Measurements from ENCODE around the gene FXYD1.
"Not testable (repeated sequence)": the region's sequence is repeated elsewhere in the genome, so short reads cannot be mapped to it uniquely, and the experiment has no call there.

The FXYD1 gene

DNA sequence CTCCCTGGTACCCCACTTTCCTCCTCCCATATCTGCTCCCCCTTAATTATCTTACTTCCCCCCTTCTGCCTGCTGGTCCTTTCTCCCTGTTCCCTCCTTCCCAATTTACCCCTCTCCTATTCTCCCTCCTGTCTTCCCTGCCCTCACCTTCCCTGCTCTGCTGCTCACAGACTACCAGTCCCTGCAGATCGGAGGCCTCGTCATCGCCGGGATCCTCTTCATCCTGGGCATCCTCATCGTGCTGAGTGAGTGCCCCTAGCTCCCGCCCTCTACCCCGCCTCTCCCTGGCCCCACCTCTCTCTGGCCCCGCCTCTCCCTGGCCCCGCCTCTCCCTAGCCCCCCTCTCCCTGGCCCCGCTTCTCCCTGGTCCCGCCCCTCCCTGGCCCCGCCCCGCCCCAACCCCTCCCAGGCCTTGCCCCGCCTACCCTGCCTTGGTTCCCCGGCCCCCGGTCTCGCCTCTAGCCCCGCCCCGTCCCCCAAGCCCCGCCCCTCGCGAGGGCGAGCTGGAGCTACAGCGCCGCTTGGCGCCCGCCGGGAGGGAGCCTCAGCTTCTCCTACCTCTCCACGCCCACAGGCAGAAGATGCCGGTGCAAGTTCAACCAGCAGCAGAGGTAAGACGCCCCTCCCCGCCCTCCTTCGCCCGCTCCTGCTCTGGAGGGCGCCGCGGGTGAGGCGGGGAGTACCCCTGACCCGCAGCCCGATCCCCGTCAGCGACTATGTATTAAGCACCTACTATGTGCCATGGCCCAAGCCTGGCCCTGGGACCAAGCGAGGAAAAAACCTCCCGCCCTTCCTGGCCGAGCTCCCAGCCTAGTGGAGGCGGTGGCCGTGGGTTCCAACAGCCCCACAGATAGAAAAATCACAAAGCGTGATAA is 2.6 kb downstream of the FXYD1 start:
- DNase-seq (ENCODE audit: extremely low spot score, insufficient read length, low read depth) (peak; percentile 99), FAIRE-seq (peak; percentile 81)

DNA sequence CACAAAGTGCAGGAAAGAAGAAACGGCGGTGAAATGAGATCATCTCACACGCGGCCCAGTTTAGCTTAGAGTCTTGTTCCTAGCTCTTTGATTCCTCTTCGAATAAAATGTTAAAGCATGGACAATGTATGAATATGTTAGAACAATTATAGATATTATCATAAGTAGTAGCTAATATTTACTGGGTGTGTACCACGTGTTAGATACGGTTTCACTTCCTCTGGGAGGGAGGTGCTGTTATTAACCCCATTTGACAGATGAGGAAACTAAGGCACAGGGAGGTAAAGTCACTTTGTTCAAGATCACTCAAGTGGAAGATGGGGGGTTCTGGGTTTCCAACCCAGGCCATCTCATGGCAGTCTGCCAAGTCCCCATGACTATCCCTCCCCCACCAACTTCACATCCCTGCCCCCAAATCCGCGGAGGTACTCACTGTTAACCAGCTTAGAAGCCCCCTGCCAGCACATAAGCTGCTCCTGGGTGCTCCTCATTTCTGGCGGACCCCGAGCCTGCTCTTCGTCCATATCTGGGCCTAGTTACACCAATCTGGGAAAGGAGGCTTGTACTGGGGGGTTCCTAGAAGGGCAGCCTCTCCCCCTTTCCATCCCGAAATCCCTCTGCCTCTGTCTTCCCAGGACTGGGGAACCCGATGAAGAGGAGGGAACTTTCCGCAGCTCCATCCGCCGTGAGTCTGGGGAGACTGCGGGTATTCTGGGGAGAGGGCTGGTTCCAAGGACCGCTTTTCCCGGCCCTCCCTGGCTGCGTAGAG is 3.4 kb downstream of the FXYD1 start:
- DNase-seq (ENCODE audit: extremely low spot score, insufficient read length, low read depth) (no peak), FAIRE-seq (peak; percentile 46)

DNA sequence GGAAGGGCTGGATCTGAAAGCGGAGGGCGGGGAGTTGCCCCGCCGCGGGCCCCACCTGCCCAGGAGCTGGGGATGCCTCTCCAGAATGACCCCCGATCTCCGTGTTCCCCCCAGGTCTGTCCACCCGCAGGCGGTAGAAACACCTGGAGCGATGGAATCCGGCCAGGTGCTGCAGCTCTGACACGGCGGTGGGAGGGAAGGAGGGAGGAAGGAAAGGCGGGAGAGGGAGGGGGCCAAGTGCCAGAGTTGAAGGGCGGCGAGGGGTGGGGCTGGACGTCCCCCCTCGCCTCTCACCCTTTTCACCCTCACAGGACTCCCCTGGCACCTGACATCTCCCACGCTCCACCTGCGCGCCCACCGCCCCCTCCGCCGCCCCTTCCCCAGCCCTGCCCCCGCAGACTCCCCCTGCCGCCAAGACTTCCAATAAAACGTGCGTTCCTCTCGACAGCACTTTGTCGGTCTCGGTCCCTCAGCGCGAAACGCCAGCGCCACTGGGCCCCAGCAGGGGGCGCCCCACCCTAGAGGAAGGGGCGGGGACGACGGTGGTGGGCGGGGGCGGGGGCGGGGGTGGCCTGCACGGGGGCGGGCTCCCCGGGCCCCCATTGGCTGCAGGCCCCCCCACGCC is 4.1 kb downstream of the FXYD1 start:
- DNase-seq (ENCODE audit: extremely low spot score, insufficient read length, low read depth): no peak
- peak; percentile 48 for FAIRE-seq

DNA sequence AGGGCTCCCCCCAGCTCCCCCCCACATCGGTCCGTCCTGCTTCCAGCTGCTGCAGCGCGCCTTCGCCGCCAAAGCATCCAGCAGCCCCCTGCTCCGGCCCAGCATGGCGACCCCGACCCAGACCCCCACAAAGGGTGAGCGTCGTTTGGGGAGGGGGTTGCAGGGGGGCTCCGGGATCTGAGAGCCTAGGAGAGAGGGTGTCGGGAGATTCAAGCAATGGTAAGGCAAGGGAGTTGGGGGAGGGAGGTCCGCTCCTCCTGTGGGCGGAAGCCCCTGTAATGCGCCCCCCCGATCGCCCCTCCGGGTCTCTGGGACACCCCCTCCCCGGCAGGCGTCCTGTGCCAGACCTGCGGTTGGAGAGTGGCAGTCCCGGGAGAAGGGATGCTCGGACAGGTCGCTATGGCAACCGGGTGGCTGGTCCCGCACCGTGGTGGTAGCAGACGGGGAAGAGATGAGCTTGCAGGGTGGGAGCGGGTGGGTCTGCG is 4.6 kb downstream of the FXYD1 start, which contains the start of gene FXYD7:
Gene FXYD7, plus strand, starts transcription at position 25 of the 485 bp plus-strand sequence. Its CDS starts 79 bp downstream, at position 104.
- no peak for DNase-seq (ENCODE audit: extremely low spot score, insufficient read length, low read depth)
- FAIRE-seq: no peak

DNA sequence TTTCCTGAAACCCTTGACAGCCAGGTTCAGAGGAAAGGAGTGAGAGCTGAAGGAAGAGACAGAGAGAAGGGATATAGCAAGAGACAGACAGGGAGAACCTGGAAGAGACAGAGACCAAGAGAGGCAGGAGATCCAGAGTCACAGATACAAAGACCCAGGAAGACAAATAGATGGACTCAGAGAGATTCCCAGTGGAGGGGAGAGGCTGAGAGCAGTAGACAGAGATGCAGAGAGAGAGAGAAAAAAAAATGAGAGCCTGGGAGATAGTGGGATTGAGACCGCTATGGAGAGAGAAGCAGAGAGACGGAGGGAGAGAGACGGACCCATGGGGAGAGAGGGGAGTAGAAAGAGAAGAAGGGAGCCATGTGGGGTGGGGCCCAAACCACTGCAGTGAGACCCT is 5.2 kb downstream of the FXYD1 start:
- DNase-seq (ENCODE audit: extremely low spot score, insufficient read length, low read depth) (no peak), FAIRE-seq (no peak)

DNA sequence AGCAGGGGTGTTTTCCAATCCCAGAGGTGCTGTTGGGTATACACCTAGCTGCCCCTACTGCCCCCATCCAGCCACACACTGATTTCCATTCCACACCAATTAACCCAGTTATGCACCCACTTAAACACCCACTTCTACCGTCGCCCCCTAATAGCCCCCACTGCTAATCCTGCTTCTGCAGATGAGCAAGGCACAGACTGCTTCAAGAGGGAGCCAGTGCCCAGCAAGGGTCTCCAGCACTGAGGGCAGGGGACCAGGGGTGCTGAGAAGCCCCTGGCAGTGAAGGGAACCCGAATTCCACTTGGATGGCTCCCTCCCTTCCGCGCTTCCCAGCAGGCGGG is 5.6 kb downstream of the FXYD1 start:
- DNase-seq (ENCODE audit: extremely low spot score, insufficient read length, low read depth) (no peak), FAIRE-seq (no peak)

DNA sequence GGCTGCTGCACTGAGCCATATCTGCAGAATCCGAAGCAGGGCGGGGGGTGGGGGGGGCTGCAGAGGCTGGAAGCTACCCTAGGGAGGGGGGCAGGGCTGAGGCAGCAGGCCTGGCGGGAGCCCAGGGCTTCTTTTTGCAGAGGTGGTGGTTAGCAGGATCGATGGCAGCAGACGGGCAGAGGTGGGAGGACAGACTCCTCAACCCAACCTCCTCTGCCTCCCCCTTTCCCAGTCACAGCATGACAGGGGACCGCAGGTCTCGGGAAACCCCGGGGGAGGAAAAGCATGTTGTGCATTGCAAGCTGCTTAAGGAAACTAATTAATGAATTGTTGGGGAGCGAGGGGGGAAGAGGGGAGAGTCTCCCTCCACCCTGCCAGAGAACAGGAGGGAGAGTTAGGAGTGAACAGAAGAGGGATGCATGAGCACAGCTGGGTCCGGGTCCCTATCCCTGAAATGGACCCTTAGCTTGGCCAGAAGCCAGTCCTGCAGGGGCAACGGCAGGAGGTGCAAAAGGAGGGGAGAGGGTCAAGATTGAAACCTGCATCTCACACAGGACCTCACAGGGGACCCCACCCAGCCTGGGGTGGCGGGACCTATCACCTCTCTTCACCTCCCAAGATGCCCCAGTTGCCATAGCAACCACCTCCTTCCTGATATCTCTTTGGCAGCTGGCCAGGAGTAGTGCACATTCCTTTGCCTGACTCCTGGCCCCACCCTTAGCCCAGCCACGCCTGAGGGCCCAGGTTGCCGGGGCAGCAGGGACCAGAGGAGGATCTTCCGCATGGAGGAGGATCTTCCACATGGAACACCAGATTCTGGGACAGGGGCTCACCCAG is 6.2 kb downstream of the FXYD1 start:
- no peak for FAIRE-seq
- DNase-seq (ENCODE audit: extremely low spot score, insufficient read length, low read depth): no peak

DNA sequence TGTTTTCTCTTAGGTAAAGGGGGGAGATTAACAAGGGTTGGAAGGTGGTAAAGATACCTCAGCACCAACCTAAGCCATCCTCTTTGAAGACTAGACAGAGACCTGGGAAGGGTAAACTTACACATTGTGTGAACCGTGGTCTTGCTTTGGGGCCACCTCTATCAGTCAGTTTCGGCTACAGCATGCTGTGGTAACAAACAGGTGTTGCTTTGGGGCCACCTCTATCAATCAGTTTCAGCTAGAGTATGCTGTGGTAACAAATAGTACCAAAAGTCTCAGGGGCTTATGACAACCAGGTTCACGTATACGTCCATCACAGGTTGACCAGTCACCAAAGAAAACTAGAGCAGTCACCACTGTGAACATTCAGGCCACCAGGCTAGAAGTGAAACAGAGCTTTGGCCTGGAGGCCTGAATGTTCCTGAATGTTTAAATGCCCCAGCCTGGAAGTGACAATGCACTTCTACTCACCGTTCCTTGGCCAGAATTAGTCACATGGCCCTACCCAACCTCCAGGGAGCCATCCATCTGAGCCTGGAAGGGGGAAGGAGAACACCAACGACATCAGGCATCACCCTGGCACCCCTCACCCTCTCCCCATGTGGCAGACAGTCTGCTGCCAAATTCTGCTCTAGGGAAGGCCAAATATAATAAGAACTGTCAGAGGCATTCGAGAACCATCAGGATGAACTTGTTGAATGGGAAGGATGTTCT is 8.3 kb downstream of the FXYD1 start:
- no peak for DNase-seq (ENCODE audit: extremely low spot score, insufficient read length, low read depth)
- no peak for FAIRE-seq

DNA sequence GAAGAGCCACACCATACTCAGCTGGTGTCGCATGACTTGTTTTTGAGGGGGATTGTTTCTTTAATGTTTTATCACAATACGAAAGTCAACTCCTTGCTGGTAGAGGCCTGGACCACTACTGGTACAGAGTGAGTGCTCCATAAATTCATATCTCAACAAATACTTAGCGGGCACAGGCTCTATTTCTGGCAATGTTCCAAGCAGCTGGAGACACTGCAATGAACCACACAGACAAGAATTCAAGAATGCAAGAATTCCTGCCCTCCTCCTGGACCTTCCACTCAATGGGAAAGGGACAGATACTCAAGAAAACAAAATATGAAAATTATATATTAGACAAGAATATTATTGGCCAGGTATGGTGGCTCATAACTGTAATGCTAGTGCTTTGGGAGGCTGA is 10.8 kb downstream of the FXYD1 start:
- no peak for FAIRE-seq
- DNase-seq (ENCODE audit: extremely low spot score, insufficient read length, low read depth): no peak

DNA sequence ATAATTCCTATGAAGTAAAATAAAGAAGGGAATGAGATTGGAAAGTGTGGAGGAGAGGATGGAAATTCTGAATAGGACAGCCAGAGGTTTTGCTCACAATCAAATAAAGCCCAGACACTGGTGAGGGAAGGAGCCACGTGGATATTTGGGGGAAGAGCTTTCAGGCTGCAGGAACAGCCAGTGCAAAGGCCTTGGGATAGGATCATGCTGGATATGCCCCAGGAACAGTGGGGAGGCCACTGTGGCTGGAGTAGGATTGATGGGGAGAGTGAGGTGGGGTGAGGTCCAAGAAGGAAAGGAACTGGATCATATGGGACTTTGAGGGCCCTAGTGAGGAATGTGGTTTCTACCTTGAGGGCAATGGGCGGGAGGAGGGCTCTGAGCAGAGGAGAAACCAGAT is 11.8 kb downstream of the FXYD1 start:
- no peak for DNase-seq (ENCODE audit: extremely low spot score, insufficient read length, low read depth)
- no peak for FAIRE-seq

DNA sequence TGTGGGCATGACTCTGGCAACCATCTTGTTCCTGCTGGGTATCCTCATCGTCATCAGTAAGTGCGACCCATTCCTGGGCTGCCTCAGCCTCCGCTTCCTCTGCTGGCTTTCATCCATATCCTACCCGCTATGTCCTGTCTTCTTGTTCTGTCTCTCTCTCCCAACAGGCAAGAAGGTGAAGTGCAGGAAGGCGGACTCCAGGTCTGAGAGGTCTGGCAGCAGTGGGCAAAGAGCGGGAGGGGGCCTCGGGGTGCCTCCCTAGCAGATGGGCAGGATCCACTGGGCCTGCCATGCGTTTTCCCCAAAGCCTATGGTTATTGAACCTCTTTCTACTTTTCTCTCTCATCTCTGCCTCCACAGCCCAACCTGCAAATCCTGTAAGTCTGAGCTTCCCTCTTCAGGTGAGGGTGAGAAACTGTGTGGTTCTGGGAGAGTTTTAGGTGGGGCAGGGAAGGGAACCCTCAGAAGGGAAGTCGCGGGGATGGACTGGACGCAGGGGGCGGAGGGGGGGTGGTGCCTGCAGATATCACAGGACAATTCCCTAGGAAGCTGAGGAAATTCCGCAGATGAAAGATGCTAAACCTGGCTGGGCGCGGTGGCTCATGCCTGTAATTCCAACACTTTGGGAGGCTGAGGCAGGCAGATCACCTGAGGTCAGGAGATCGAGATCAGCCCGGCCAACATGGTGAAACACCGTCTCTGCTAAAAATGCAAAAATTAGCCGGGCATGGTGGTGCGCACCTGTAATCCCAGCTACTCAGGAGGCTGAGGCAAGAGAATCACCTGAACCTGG is 12.8 kb downstream of the FXYD1 start:
- FAIRE-seq: no peak
- no peak for DNase-seq (ENCODE audit: extremely low spot score, insufficient read length, low read depth)

DNA sequence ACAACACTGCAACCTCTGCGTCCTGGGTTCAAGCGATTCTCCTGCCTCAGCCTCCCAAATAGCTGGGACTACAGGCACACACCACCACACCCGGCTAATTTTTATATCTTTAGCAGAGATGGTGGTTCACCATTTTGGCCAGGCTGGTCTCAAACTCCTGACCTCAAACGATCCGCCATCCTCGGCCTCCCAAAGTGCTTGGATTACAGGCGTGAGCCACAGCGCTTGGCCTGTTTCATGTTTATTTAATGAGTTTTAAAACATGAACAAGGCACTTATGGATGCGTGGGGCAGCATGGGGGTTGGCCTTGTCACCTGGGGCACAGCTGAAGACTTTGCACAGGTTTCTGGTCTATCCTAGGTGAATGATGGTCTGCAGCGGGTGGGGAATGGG is 14.5 kb downstream of the FXYD1 start:
- FAIRE-seq; DNase-seq (ENCODE audit: extremely low spot score, insufficient read length, low read depth): not testable (repeated sequence)

DNA sequence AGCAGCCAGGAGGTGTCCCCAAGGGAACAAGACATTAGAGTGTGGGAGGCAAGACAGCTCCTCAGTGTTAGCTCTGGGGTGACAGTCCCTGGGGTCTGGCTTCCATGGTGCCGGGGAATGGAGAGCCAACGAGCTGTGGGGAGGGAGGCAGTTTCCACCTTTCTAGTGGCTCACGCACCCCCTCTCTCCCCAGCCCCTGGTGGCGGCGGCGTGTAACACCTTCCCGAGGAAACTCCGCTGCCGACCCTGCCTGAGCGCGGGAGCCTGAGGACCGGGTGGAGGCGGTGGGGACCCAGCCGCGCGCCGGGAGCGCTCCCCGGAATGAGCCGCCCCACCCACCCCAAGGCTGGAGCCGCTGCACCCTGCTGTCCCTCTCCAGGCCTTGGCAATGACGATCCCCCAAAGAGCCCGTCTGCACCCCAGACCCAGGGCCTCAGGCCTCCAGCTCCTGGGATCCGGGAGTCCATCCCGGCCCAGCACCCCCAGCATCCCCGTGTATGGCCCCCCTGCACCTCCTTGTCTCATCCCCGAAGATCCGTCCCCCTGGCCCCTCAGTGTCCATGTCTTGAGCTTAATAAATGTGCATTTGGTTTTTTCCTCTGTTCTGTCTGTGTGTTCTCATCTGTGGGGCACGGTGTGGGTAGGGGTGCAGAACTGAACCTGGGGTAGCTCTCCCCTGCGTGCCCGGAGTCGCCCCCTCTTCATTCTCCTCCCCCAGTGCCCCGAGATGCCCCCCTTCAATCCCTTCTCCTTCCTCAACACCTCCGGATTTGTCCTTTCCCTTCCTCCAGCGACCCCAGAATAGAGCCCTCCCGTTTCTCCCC is 15.3 kb downstream of the FXYD1 start:
- DNase-seq (ENCODE audit: extremely low spot score, insufficient read length, low read depth) (peak; percentile 66), FAIRE-seq (peak; percentile 77)

DNA sequence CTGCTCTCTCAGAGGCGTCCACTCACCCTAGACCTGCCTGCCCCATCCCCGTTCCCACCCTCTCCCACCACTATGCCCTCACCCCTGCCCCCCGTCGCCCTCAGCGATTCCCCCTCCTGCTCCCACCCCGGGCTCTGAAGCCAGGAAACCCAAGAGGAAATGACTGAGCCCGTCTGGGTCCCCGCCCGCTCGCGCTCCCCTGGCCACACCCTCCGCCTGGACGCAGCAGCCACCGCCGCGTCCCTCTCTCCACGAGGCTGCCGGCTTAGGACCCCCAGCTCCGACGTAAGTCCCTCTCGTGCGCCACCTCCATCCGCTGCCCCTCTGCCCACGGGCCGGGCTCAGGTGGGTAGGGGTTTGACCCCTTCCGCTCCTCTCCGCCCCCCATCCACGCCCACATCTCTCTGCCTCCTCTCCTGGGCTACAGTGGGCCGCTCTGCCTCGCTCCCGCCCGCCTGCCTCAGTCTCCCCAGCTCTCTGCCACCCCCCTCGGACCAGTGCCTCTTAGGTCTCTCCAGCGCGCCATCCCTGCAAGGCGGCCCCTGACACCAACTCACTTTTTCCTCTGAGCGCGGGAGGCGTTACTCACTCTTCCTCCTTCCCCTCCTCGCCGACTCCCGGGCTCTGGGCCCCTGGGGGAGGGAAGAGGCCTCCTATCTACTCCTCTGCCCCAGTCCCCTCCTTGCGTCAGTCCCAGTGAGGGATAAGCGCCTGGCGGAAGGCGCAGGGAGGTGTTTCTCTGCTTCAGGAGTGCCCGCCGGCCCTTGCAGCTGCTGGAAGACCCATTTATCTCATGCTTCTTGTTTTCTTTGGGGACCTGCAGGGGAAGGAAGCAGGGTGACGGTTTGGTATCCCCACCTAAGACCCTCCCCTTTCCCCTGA is 16.1 kb downstream of the FXYD1 start, which contains the start of gene FXYD5:
Gene FXYD5, plus strand, starts transcription at position 211 of the 882 bp plus-strand sequence. CDS start 816 bp downstream, outside the sequence.
- peak; percentile 60 for DNase-seq (ENCODE audit: extremely low spot score, insufficient read length, low read depth)
- peak; percentile 62 for FAIRE-seq

DNA sequence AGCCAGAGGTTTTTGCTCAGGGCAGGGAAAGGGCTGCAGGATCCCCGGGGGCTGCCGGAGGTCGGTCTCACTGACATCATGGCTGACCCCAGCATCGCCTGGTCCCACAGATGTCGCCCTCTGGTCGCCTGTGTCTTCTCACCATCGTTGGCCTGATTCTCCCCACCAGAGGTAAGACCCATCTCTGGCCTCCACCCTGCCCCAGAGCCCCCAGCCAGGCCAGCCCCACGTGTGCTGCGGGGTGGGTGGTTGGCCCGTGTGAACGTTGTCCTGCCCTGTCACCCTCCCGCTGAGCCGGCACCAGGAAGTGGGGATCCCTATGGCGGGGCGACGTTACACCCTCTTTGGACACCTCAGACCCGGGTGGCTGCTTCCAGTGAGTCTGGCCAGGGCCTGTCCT is 16.8 kb downstream of the FXYD1 start:
- DNase-seq (ENCODE audit: extremely low spot score, insufficient read length, low read depth): no peak
- FAIRE-seq: peak; percentile 61

DNA sequence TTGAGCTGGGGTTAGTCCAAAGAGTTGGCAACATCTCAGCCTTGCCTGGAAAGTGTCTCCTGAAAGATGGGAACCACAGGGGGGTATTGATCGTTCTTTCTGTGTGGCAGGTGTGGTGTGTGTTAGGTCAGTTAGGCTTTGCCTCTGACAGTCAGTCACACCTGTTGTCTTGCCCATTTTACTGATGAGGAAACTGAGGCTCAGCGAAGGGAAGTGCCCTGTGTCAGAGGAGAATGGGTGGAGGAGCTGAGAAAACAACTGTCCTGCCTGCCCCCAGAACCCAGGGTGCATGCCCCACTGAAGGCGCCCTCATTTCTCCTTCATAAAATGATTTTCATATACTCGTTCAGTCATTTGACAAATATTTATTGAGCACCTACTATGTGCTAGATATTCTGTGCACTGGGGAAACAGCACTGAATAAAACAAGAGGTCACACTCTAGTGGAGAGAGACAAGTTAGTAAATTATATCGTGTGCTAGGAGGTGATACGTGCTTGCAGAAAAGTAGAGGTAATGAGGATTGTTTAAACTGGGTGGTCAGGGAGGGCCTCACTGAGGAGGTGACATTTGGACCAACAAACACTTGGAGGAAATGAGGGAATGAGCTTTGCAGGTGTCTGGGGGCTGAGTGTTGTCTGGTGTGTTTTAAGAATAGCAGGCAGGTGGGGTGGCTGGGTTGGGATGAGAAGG is 17.5 kb downstream of the FXYD1 start:
- FAIRE-seq (no peak), DNase-seq (ENCODE audit: extremely low spot score, insufficient read length, low read depth) (no peak)

Data from GM18507 (cell line).